Thoracic aorta (tissue), 2 donors: ENCODE results near the gene LRP1B. TPM values are rescaled to one million over a fixed set of nuclear protein-coding genes. Genes with fewer than 3 reads are reported as not detected.

Source experiments
- ATAC-seq: fragments of 150-250 bp; one replicate; pipeline ENCODE4 v1.8.0; 2017; ENCODE audit warnings: low read depth; ENCODE audit not compliant: insufficient number of reproducible peaks, low FRiP score
- DNase-seq: peaks from one replicate; pipeline ENCODE4 v3.0.0-alpha.2; 2020; ENCODE audit warnings: low spot score
- H3K27ac ChIP-seq, 2 donors: fragments of 200-600 bp; sonication (generic); 1 replicate in 1 of 2; 2 replicates in 1 of 2; pipeline ENCODE4 v1.5.1; 2016; ENCODE audit warnings: mild to moderate bottlenecking in 2 of 2, moderate library complexity in 2 of 2
- H3K27me3 ChIP-seq: fragments of 200-600 bp; sonication (generic); replicated peaks from 2 replicates; pipeline ENCODE4 v1.6.0; 2016; ENCODE audit warnings: mild to moderate bottlenecking; ENCODE audit not compliant: insufficient read depth
- H3K36me3 ChIP-seq: fragments of 200-600 bp; sonication (generic); one replicate; pipeline ENCODE4 v1.5.1; 2016
- H3K4me1 ChIP-seq, 2 donors: fragments of 200-600 bp; sonication (generic); 1 replicate in 1 of 2; 2 replicates in 1 of 2; pipeline versions ENCODE4 v1.5.1 to v1.6.0; 2016; ENCODE audit warnings: low read depth in 2 of 2, mild to moderate bottlenecking in 1 of 2; ENCODE audit not compliant: control insufficient read depth in 1 of 2
- H3K4me3 ChIP-seq: fragments of 200-600 bp; sonication (generic); 2 replicates; pipeline ENCODE4 v1.5.1; 2016; ENCODE audit warnings: mild to moderate bottlenecking
- H3K9me3 ChIP-seq: fragments of 200-600 bp; sonication (generic); 2 replicates; pipeline ENCODE4 v1.5.1; 2016
- total RNA-seq, 2 donors: library from RNA; depleted of rRNA; stranded (reverse); fragments of >200 nt; gene quantifications; one replicate each; pipeline versions ENCODE4 v1.1.0 to v1.2.3, GENCODE V29; 2016
- TF ChIP-seq, protein P1 (sequence below): fragments of 200-600 bp; sonication (generic); IDR thresholded peaks from one replicate; pipeline ENCODE4 v1.5.1; 2019; ENCODE audit warnings: antibody characterized with exemption

LRP1B gene
- total RNA-seq, 2 donors from 2014 or later, result 0.27 to 0.28 TPM

DNA sequence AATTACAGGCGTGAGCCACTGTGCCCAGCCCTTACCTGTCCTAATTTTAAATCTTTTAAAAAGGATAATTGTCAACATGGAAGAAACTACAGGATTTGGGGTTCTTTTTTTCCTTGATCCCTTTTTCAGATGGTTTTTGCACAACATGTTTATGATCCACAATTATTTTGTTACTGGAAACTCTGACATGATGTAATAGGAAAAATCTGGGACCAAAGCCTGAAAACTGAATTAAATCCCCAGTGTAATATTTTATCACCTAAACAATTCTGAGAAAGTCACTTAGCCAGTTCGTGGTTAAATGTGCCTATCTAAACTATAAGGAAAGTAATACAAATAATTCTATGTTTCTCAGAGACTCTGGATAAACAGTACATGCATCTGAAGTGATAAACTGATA, 1649.7 kb downstream of the LRP1B start:
- TF ChIP-seq, protein P1, sequence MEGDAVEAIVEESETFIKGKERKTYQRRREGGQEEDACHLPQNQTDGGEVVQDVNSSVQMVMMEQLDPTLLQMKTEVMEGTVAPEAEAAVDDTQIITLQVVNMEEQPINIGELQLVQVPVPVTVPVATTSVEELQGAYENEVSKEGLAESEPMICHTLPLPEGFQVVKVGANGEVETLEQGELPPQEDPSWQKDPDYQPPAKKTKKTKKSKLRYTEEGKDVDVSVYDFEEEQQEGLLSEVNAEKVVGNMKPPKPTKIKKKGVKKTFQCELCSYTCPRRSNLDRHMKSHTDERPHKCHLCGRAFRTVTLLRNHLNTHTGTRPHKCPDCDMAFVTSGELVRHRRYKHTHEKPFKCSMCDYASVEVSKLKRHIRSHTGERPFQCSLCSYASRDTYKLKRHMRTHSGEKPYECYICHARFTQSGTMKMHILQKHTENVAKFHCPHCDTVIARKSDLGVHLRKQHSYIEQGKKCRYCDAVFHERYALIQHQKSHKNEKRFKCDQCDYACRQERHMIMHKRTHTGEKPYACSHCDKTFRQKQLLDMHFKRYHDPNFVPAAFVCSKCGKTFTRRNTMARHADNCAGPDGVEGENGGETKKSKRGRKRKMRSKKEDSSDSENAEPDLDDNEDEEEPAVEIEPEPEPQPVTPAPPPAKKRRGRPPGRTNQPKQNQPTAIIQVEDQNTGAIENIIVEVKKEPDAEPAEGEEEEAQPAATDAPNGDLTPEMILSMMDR, result no peak
- no peaks in the 10 kb centered on the region for H3K4me1 ChIP-seq
- H3K36me3 ChIP-seq, result no peaks in the 10 kb centered on the region
- no peak overlapping the region for H3K4me3 ChIP-seq
- DNase-seq, result no peak
- no peaks in the 10 kb centered on the region for H3K27me3 ChIP-seq
- no peaks in the 10 kb centered on the region for H3K9me3 ChIP-seq
- no peak for ATAC-seq
- H3K27ac ChIP-seq, result no peak overlapping the region

DNA sequence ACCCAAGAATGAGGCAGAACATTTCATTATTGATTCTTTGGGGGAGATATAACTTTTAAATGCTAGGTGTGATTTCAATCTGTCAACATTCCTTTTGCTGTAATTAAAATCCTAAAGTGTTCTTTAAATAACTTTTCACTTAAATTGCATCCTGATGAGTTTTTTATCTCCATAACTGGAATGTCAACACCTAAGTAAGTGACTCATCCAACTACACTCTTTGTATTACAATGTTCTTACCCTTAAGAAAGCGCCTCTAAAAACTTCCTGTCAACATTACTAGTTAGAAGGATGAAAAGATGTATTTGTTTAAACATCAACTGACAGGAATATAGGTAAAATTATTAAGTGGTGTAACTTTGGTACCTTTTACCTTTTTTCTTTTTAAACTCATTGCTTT, 1657.0 kb downstream of the LRP1B start:
- H3K36me3 ChIP-seq, result no peaks in the 10 kb centered on the region
- TF ChIP-seq, protein P1, result no peak
- H3K4me1 ChIP-seq, result no peaks in the 10 kb centered on the region
- H3K27me3 ChIP-seq, result no peaks in the 10 kb centered on the region
- H3K27ac ChIP-seq, result no peak overlapping the region
- DNase-seq (no peak), ATAC-seq (no peak)
- no peaks in the 10 kb centered on the region for H3K9me3 ChIP-seq
- H3K4me3 ChIP-seq, result no peak overlapping the region

DNA sequence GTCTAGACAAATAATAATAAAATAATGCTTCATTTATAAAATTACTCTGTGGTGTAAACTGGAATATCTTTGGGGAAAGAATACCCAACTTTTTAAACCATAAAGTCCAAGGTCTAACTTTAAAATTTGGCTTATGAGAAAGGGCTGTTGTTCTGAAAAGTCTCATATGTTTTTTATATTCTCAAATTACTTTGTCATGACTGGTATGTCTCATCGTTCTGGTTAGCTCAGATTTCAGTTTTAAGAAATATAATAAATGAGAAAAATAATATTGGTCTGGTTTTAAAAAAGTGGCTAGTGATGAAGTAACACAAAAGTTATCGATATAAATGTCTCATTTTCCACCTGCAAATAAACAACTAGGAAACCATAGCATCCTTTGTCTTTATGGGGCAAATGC, 1658.1 kb downstream of the LRP1B start:
- no peak overlapping the region for H3K4me3 ChIP-seq
- H3K4me1 ChIP-seq, result peaks cover 0 to 4% of the 10 kb centered on the region in 2 donors
- ATAC-seq, result no peak
- no peaks in the 10 kb centered on the region for H3K27me3 ChIP-seq
- H3K9me3 ChIP-seq, result no peaks in the 10 kb centered on the region
- DNase-seq, result no peak
- H3K36me3 ChIP-seq, result no peaks in the 10 kb centered on the region
- TF ChIP-seq, protein P1, result no peak
- H3K27ac ChIP-seq, result no peak overlapping the region

GRCh38 chr2:140465301-140465700, 1665.5 kb downstream of the LRP1B start:
- Histone ChIP-seq H3K9me3 (no peaks in the 10 kb centered on the region), H3K27ac (no peak overlapping the region), H3K4me1 (peaks cover 0 to 4% of the 10 kb centered on the region in 2 donors), H3K27me3 (no peaks in the 10 kb centered on the region), H3K36me3 (no peaks in the 10 kb centered on the region), H3K4me3 (no peak overlapping the region)
- ATAC-seq, result no peak
- TF ChIP-seq, protein P1, result no peak
- no peak for DNase-seq

GRCh38 chr2:140462990-140463389, 1667.8 kb downstream of the LRP1B start:
- DNase-seq (no peak), ATAC-seq (no peak)
- Histone ChIP-seq H3K27me3 (no peaks in the 10 kb centered on the region), H3K36me3 (no peaks in the 10 kb centered on the region), H3K9me3 (no peaks in the 10 kb centered on the region), H3K27ac (no peak overlapping the region), H3K4me3 (no peak overlapping the region), H3K4me1 (no peaks in the 10 kb centered on the region)
- TF ChIP-seq, protein P1, result no peak
